Lower lobe of right lung (tissue), 2 donors: ENCODE results near the gene MCCD1. TPM values are rescaled to one million over a fixed set of nuclear protein-coding genes. Genes with fewer than 3 reads are reported as not detected.

Experiments
- ATAC-seq, 2 donors: fragments of 200-7000 bp; cut with Tn5 transposase; one replicate each; pipeline ENCODE4 v1.9.1; 2020 to 2022; ENCODE audit warnings: mild to moderate bottlenecking in 2 of 2, moderate library complexity in 2 of 2
- DNase-seq: peaks from one replicate; pipeline ENCODE4 v3.0.0-alpha.2; 2020
- H3K27ac ChIP-seq: fragments of 200-600 bp; one replicate; pipeline ENCODE4 v1.8.0; 2022
- H3K27me3 ChIP-seq: fragments of 200-600 bp; one replicate; pipeline ENCODE4 v1.8.0; 2022; ENCODE audit warnings: low read depth
- H3K36me3 ChIP-seq: fragments of 200-600 bp; one replicate; pipeline ENCODE4 v1.8.0; 2022; ENCODE audit warnings: mild to moderate bottlenecking
- H3K4me1 ChIP-seq: fragments of 200-600 bp; one replicate; pipeline ENCODE4 v1.8.0; 2022
- H3K4me3 ChIP-seq: fragments of 200-600 bp; one replicate; pipeline ENCODE4 v1.8.0; 2022; ENCODE audit warnings: mild to moderate bottlenecking
- H3K9me3 ChIP-seq: fragments of 200-600 bp; one replicate; pipeline ENCODE4 v1.8.0; 2022
- CTCF ChIP-seq: fragments of 200-600 bp; IDR thresholded peaks from one replicate; pipeline ENCODE4 v1.8.0; 2022; ENCODE audit warnings: antibody characterized with exemption, mild to moderate bottlenecking
- intact Hi-C: fragments of 100-400 bp; cut with DNase I; formaldehyde crosslinking; loops from one replicate; pipeline ENCODE4 v1.11.0; 2022
- total RNA-seq: library from RNA; stranded (reverse); fragmentation: NEBNext Ultra II Directional; extraction: Animal tissue kit (Norgen Biotek cat#: 25700); gene quantifications from one replicate; pipeline ENCODE4 v1.2.1, GENCODE V29; 2021
- donor health status: DM: no; HTN: yes; CAD: no; lungs with severe emphysema.

Gene MCCD1
- total RNA-seq, 1 donor from 2014 or later, result not detected

- intact Hi-C loops, result no loop called here
- Histone ChIP-seq H3K36me3 (peaks cover 77% of the 10 kb centered on the region), H3K9me3 (no peaks in the 10 kb centered on the region), H3K4me1 (no peaks in the 10 kb centered on the region), H3K4me3 (no peak overlapping the region), H3K27ac (no peak overlapping the region), H3K27me3 (no peaks in the 10 kb centered on the region)
- DNase-seq (no peak), ATAC-seq (no peak)
- TF ChIP-seq CTCF, result no peak
Measured at GRCh38 chr6:31531771-31532643, 3.2 kb downstream of the MCCD1 start.

- no peaks in the 10 kb centered on the region for H3K4me1 ChIP-seq
- H3K9me3 ChIP-seq, result no peaks in the 10 kb centered on the region
- DNase-seq (no peak), ATAC-seq (no peak)
- H3K27ac ChIP-seq, result no peak overlapping the region
- intact Hi-C loops, result no loop called here
- TF ChIP-seq CTCF, result no peak
- no peaks in the 10 kb centered on the region for H3K27me3 ChIP-seq
- H3K36me3 ChIP-seq, result peaks cover 85% of the 10 kb centered on the region
- H3K4me3 ChIP-seq, result no peak overlapping the region
Measured at GRCh38 chr6:31532644-31533454, 4.1 kb downstream of the MCCD1 start.

GRCh38 chr6:31533455-31533841 is 4.7 kb downstream of the MCCD1 start:
- H3K4me1 ChIP-seq, result peaks cover 2% of the 10 kb centered on the region
- H3K4me3 ChIP-seq, result no peak overlapping the region
- no peaks in the 10 kb centered on the region for H3K27me3 ChIP-seq
- peaks cover 91% of the 10 kb centered on the region for H3K36me3 ChIP-seq
- no peak for TF ChIP-seq CTCF
- intact Hi-C loops, result no loop called here
- H3K27ac ChIP-seq, result no peak overlapping the region
- no peaks in the 10 kb centered on the region for H3K9me3 ChIP-seq
- ATAC-seq (no peak), DNase-seq (no peak)

- no peak for TF ChIP-seq CTCF
- H3K27me3 ChIP-seq, result no peaks in the 10 kb centered on the region
- H3K27ac ChIP-seq, result no peak overlapping the region
- intact Hi-C loops, result no loop called here
- no peaks in the 10 kb centered on the region for H3K9me3 ChIP-seq
- no peak for DNase-seq
- no peak overlapping the region for H3K4me3 ChIP-seq
- peaks cover 97% of the 10 kb centered on the region for H3K36me3 ChIP-seq
- peaks cover 8% of the 10 kb centered on the region for H3K4me1 ChIP-seq
- no peak for ATAC-seq
Measured at GRCh38 chr6:31534011-31534410, 5.2 kb downstream of the MCCD1 start.

GRCh38 chr6:31534521-31535040 is 5.8 kb downstream of the MCCD1 start:
- H3K4me3 ChIP-seq, result no peak overlapping the region
- intact Hi-C loops, result no loop called here
- DNase-seq (no peak), ATAC-seq (no peak)
- H3K27ac ChIP-seq, result no peak overlapping the region
- peaks cover 100% of the 10 kb centered on the region for H3K36me3 ChIP-seq
- peaks cover 13% of the 10 kb centered on the region for H3K4me1 ChIP-seq
- H3K9me3 ChIP-seq, result no peaks in the 10 kb centered on the region
- no peak for TF ChIP-seq CTCF
- H3K27me3 ChIP-seq, result no peaks in the 10 kb centered on the region
